SK-N-SH (cell line): Measurements from ENCODE around the gene NUFIP1.
"Not testable (repeated sequence)": the region's sequence is repeated elsewhere in the genome, so short reads cannot be mapped to it uniquely, and the experiment has no call there.

Experiments used
- CHD2 ChIP-seq: fragments of 150-350 bp; IDR thresholded peaks from 2 replicates; pipeline ENCODE4 v1.6.1; 2018; ENCODE audit warnings: low read length; ENCODE audit not compliant: partially characterized antibody
- CTCF ChIP-seq: fragments of 200-600 bp; sonication (generic); IDR thresholded peaks from 2 replicates; pipeline ENCODE4 v1.6.1; 2017; ENCODE audit warnings: antibody characterized with exemption, mild to moderate bottlenecking, moderate library complexity
- EP300 ChIP-seq, 2 experiments: IDR thresholded peaks; 2 replicates each; pipeline versions ENCODE4 v1.4.0 to v1.6.1; 2012; ENCODE audit warnings: borderline replicate concordance in 1 of 2, low read depth in 1 of 2, low read length in 1 of 2
- FOXM1 ChIP-seq: IDR thresholded peaks from 2 replicates; pipeline ENCODE4 v1.4.0; 2012; ENCODE audit warnings: low read depth, mild to moderate bottlenecking
- NRF1 ChIP-seq: IDR thresholded peaks from 2 replicates; pipeline ENCODE4 v1.6.1; 2012; ENCODE audit warnings: low read depth, mild to moderate bottlenecking, low read length
- POLR2AphosphoS5 ChIP-seq: IDR thresholded peaks from 2 replicates; pipeline ENCODE4 v1.6.1; 2012; ENCODE audit warnings: low read depth, low read length
- REST ChIP-seq: IDR thresholded peaks from 2 replicates; pipeline ENCODE4 v1.6.1; 2012; ENCODE audit warnings: mild to moderate bottlenecking, low read depth, low read length, moderate library complexity
- RXRA ChIP-seq: IDR thresholded peaks from 2 replicates; pipeline ENCODE4 v1.4.0; 2012; ENCODE audit warnings: low read depth, mild to moderate bottlenecking, borderline replicate concordance
- TAF1 ChIP-seq: IDR thresholded peaks from 2 replicates; pipeline ENCODE4 v1.6.1; 2012; ENCODE audit warnings: low read depth, mild to moderate bottlenecking, low read length, moderate library complexity, borderline replicate concordance
- USF2 ChIP-seq: fragments of 150-350 bp; IDR thresholded peaks from 2 replicates; pipeline ENCODE4 v1.6.1; 2017; ENCODE audit warnings: antibody characterized with exemption, low read length, low read depth, borderline replicate concordance
- YY1 ChIP-seq: IDR thresholded peaks from 2 replicates; pipeline ENCODE4 v1.4.0; 2012; ENCODE audit warnings: low read depth, mild to moderate bottlenecking
- ZBTB33 ChIP-seq: IDR thresholded peaks from 2 replicates; pipeline ENCODE4 v1.4.0; 2012; ENCODE audit warnings: low read depth, borderline replicate concordance

- not testable (repeated sequence) for TF ChIP-seq ZBTB33; USF2; CTCF; TAF1; RXRA; REST; FOXM1; NRF1; EP300 (IDR thresholded peaks at IDR 0.05; ENCODE audit: borderline replicate concordance in 1 of 2, low read depth in 1 of 2, low read length in 1 of 2); CHD2; YY1; POLR2AphosphoS5
These were observed 30.7 kb upstream of the NUFIP1 start for GRCh38 chr13:45019981-45020380.
